ENCODE measurements around the gene SND1. TPM values are rescaled to one million over a fixed set of nuclear protein-coding genes. Genes with fewer than 3 reads are reported as not detected.

SND1 gene
- total RNA-seq, 1 donor from 2014 or later, result 165 TPM

GRCh38 chr7:128074736-128075135 is 422.7 kb downstream of the SND1 start:
- H3K27me3 Mint-ChIP-seq (ENCODE audit: unreplicated experiment), result peaks cover 5% of the 10 kb centered on the region
- no peak overlapping the region for H3K4me3 Mint-ChIP-seq (ENCODE audit: unreplicated experiment)
- no peak for DNase-seq
- peaks cover 3% of the 10 kb centered on the region for H3K9me3 Mint-ChIP-seq (ENCODE audit: unreplicated experiment)
- no peak for TF ChIP-seq CTCF (IDR thresholded peaks at IDR 0.05; ENCODE audit: partially characterized antibody, unreplicated experiment)
- H3K4me1 Mint-ChIP-seq (ENCODE audit: low read depth, unreplicated experiment), result peaks cover 19% of the 10 kb centered on the region
- no peaks in the 10 kb centered on the region for H3K36me3 Mint-ChIP-seq (ENCODE audit: unreplicated experiment)
- H3K27ac Mint-ChIP-seq (ENCODE audit: unreplicated experiment), result no peak overlapping the region

- Mint-ChIP-seq H3K4me1 (ENCODE audit: low read depth, unreplicated experiment) (peaks cover 23% of the 10 kb centered on the region), H3K27ac (ENCODE audit: unreplicated experiment) (no peak overlapping the region), H3K27me3 (ENCODE audit: unreplicated experiment) (peaks cover 8% of the 10 kb centered on the region), H3K9me3 (ENCODE audit: unreplicated experiment) (peaks cover 6% of the 10 kb centered on the region), H3K36me3 (ENCODE audit: unreplicated experiment) (no peaks in the 10 kb centered on the region), H3K4me3 (ENCODE audit: unreplicated experiment) (no peak overlapping the region)
- no peak for TF ChIP-seq CTCF (IDR thresholded peaks at IDR 0.05; ENCODE audit: partially characterized antibody, unreplicated experiment)
- DNase-seq, result no peak
These were observed 423.5 kb downstream of the SND1 start for GRCh38 chr7:128075242-128076095.

GRCh38 chr7:128076196-128076795 is 424.3 kb downstream of the SND1 start:
- no peak overlapping the region for H3K4me3 Mint-ChIP-seq (ENCODE audit: unreplicated experiment)
- H3K36me3 Mint-ChIP-seq (ENCODE audit: unreplicated experiment), result no peaks in the 10 kb centered on the region
- no peak for TF ChIP-seq CTCF (IDR thresholded peaks at IDR 0.05; ENCODE audit: partially characterized antibody, unreplicated experiment)
- H3K27ac Mint-ChIP-seq (ENCODE audit: unreplicated experiment), result no peak overlapping the region
- H3K27me3 Mint-ChIP-seq (ENCODE audit: unreplicated experiment), result peaks cover 11% of the 10 kb centered on the region
- H3K9me3 Mint-ChIP-seq (ENCODE audit: unreplicated experiment), result peaks cover 6% of the 10 kb centered on the region
- DNase-seq, result no peak
- H3K4me1 Mint-ChIP-seq (ENCODE audit: low read depth, unreplicated experiment), result peaks cover 23% of the 10 kb centered on the region

GRCh38 chr7:128076796-128077271 is 424.8 kb downstream of the SND1 start:
- no peaks in the 10 kb centered on the region for H3K36me3 Mint-ChIP-seq (ENCODE audit: unreplicated experiment)
- no peak for TF ChIP-seq CTCF (IDR thresholded peaks at IDR 0.05; ENCODE audit: partially characterized antibody, unreplicated experiment)
- peaks cover 27% of the 10 kb centered on the region for H3K4me1 Mint-ChIP-seq (ENCODE audit: low read depth, unreplicated experiment)
- DNase-seq, result no peak
- H3K27me3 Mint-ChIP-seq (ENCODE audit: unreplicated experiment), result peaks cover 11% of the 10 kb centered on the region
- no peak overlapping the region for H3K4me3 Mint-ChIP-seq (ENCODE audit: unreplicated experiment)
- peaks cover 6% of the 10 kb centered on the region for H3K9me3 Mint-ChIP-seq (ENCODE audit: unreplicated experiment)
- H3K27ac Mint-ChIP-seq (ENCODE audit: unreplicated experiment), result no peak overlapping the region

- Mint-ChIP-seq H3K27me3 (ENCODE audit: unreplicated experiment) (peaks cover 11% of the 10 kb centered on the region), H3K4me1 (ENCODE audit: low read depth, unreplicated experiment) (peaks cover 41% of the 10 kb centered on the region), H3K9me3 (ENCODE audit: unreplicated experiment) (peaks cover 6% of the 10 kb centered on the region), H3K4me3 (ENCODE audit: unreplicated experiment) (no peak overlapping the region), H3K27ac (ENCODE audit: unreplicated experiment) (no peak overlapping the region), H3K36me3 (ENCODE audit: unreplicated experiment) (no peaks in the 10 kb centered on the region)
- DNase-seq, result no peak
- no peak for TF ChIP-seq CTCF (IDR thresholded peaks at IDR 0.05; ENCODE audit: partially characterized antibody, unreplicated experiment)
These were observed 426.3 kb downstream of the SND1 start for GRCh38 chr7:128078309-128078708.
